HG02885 (cell line): ENCODE results near the gene DDI2.
A peak's percentile ranks its signal among the peaks of the same experiment; 100 is the strongest.
"Not testable (repeated sequence)": the region's sequence is repeated elsewhere in the genome, so short reads cannot be mapped to it uniquely, and the experiment has no call there.

Experiments
- ATAC-seq: cut with Tn5 transposase; IDR thresholded peaks from one replicate; pipeline ENCODE4 v1.9.1; 2021; ENCODE audit warnings: mild to moderate bottlenecking; ENCODE audit not compliant: unreplicated experiment, poor library complexity

The DDI2 gene

DNA sequence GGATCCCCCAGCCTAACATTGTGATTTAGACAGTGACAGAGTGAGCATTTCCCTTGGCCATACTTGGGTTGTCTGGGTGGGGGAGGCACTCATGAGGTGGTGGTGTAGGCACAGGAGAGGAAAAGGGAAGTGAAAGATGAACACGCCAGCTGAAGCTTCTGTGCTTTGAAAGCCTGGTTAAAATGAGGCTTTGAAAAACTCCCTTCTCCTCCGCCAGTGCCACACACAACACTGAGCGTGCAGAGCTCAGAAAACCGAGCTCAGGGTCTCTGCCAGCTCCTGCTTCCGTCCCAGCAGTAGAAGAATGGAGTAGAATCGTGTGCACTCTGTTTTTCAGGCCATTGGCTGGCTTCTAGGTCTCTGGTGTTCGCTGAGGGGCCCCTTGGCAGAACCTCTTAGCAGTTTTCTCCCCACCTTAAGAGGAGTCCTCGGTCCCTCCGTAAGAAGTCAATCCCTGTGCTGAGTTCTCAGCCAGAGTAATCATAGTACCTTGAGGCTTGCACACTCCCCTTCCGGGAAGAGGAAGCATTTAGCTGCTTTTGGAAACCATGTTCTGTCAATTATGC lies 79.8 kb downstream of the DDI2 start:
- peak; percentile 92 for ATAC-seq

DNA sequence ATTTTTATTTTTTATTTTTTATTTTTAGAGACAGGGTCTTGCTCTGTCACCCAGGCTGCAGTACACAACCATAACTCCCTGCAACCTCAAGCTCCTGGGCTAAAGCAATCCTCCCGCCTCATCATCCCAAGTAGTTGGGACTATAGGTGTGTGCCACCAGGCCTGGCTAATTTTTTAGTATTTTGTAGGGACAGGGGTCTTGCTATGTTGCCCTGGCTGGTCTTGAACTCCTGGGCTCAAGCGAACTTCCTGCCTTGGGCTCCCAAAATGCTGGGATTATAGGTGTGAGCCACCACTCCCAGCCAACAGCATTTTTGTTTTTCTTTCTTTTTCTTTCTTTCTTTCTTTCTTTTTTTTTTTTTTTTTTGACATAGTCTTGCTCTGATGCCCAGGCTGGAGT lies 80.9 kb downstream of the DDI2 start:
- ATAC-seq: no peak

DNA sequence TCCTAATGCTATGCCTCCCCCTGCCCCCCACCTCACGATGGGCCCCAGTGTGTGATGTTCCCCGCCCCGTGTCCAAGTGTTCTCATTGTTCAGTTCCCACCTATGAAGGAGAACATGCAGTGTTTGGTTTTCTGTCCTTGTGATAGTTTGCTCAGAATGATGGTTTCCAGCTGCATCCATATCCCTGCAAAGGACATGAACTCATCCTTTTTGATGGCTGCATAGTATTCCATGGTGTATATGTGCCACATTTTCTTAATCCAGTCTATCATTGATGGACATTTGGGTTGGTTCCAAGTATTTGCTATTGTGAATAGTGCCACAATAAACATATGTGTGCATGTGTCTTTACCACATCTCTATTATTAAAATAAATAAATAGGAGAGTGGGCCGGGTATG lies 82.1 kb downstream of the DDI2 start:
- not testable (repeated sequence) for ATAC-seq

GRCh38 chr1:15700508-15700907 lies 83.2 kb downstream of the DDI2 start:
- ATAC-seq: no peak

DNA sequence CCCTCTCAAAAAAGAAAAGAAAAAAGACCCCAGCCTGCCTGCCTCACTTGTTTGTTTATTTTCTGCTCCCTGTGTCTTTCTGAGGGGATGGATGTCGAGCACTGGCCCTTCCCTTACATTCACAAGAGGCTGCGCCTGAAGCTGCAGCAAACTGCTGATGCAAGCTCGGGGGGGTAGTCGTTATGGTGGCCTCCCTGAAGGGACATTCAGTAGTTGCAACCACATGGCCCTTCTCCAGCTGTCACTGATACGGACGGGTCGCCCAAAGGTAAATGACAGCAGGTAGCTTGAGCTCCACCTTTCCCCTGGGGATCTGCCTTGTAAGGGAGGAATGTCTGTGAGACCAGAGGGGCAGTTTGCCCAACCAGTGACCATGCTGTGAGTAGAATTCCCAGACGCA lies 84.5 kb downstream of the DDI2 start:
- no peak for ATAC-seq

DNA sequence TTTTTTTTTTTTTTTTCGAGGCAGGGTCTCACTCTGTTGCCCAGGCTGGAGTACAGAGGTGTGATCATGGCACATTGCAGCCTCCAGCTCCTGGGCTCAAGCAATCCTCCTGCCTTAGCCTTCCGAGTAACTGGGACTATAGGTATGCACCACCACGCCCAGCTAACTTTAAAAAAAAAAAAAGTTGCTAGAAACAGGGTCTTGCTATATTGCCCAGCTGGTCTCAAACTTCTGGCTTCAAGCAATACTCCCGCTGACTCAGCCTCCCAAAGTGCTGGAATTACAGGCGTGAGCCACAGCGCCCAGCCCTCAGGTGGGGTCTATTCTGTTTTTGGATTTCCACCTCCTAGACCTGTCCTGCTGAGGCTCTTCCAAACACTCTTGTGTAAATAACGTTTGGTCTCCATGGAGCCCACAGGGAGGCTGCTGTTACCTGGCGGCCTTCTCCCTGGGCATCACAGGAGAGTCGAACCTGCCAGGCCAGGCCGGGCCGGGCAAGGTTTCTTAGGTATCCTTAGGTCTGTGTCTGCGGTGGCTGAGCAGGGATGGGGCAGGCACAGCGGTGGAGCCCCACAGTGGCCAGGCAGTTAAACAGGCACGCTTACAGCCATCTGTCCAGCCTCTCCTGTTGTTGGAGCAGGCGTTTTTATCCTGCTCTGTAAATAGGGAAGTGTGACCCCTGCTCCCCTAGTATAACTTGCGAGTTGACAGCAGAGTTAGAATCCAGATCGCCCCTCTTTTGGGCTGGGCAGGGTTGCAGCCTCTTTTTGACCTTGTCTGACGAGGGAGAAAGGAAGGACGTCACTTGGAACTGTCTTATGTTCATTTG lies 85.7 kb downstream of the DDI2 start:
- ATAC-seq: no peak

DNA sequence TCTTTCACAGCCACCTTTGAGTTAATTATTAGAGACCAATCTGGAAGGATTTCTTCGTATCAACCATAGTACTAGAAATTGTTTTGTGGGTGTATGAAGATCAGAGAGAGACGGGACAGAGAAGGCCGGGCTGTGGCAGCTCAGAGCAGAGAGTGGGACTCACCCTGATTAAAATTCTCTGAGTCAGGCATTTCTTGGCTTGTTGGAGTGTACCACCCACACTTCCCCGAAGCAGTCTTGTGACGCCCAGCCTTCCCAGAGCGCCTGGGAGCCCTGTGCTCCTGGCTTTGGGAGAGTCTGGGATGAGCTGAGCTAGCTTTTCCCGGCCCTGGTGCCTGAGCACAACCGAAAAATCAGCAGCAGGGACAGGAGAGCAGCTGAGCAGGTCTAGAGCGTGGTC lies 86.3 kb downstream of the DDI2 start:
- ATAC-seq: no peak

GRCh38 chr1:15704526-15705183 lies 87.4 kb downstream of the DDI2 start:
- no peak for ATAC-seq

DNA sequence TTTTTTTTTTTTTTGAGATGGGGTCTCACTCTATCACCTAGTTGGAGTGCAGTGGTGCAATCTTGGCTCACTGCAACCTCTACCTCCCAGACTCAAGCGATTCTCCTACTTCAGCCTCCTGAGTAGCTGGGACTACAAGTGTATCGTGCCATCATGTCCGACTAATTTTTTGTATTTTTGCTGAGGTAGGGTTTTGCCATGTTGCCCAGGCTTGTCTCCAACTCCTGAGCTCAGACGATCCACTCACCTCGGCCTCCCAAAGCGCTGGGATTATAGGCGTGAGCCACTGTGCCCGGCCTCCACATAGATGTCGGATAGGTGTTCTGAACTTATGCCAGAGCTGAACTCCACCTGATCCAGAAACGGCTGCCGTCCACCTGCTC lies 87.9 kb downstream of the DDI2 start:
- ATAC-seq: no peak

GRCh38 chr1:15706751-15707150 lies 89.5 kb downstream of the DDI2 start:
- no peak for ATAC-seq

DNA sequence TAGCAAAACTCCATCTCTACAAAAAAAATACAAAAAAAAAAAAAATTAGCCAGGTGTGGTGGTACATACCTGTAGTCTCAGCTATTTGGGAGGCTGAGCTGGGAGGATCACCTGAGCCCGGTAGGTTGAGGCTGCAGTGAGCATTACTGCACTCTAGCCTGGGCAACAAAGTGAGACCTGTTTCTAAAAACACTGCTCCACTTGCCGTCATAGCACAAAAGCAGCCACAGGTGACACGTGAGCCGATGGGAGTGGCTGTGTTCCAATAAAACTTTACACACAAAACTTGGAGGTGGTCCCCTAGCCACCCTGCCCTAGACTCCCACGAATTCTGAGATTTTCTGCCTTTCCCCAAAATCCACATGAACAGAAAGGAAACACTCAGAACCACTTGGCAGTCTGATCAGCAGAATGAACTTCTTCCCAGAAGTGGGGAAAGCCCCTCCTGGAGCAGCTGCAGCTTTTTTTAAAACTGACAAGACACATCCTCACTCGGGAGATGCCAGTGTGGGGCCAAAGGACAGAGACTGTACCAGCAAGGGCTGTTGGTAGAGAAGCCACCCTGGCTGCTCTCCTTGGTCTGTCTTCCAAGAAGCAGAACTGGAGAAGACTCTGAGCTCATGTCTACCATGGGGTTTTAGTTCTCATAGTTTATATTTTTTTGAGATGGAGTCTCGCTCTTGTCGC lies 90.1 kb downstream of the DDI2 start:
- no peak for ATAC-seq

DNA sequence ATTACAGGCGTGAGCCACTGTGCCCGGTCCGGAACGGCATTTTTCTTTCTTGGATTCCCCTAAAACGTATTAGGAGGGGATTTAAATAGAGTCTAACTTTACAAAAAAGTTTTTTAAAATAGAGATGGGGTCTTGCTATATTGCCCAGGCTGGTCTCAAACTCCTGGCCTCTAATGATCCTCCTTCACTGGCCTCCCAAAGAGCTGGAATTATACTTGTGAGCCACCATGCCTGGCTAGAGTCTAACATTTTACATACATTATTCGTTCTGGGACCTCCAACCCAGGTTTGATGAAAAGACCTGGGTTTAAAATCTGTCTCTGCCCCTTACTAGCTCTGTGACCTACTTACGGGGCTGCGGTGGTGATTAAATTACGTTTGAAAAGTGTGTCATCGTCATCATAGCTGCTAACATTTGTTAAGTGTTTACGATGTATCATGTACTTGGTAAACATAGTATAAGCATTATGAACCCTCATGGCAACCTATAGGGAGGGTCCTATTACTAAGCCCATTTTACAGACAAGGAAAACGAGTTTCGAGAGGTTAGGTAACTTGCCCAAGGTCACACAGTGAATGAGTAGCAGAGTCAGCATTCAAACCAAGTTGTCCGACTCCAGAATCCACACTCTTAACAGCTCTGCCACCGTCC lies 91.4 kb downstream of the DDI2 start:
- no peak for ATAC-seq

- ATAC-seq: no peak
Observed at GRCh38 chr1:15709226-15709625, 92.0 kb downstream of the DDI2 start.

- ATAC-seq: no peak
Observed at GRCh38 chr1:15712168-15712567, 94.9 kb downstream of the DDI2 start.

- no peak for ATAC-seq
Observed at GRCh38 chr1:15714406-15715136, 97.3 kb downstream of the DDI2 start.

GRCh38 chr1:15717418-15718125 lies 100.3 kb downstream of the DDI2 start:
- no peak for ATAC-seq

GRCh38 chr1:15718199-15718601 lies 100.9 kb downstream of the DDI2 start:
- no peak for ATAC-seq
